GM12878 (cell line): ENCODE results near the gene ATXN7L1. TPM values are rescaled to one million over a fixed set of nuclear protein-coding genes. Genes with fewer than 3 reads are reported as not detected.
"Not testable (repeated sequence)": the region's sequence is repeated elsewhere in the genome, so short reads cannot be mapped to it uniquely, and the experiment has no call there.

Source experiments
- ATAC-seq: fragments of 200-7000 bp; cut with Tn5 transposase; 3 replicates; pipeline ENCODE4 v1.9.1; 2020; ENCODE audit warnings: mild to moderate bottlenecking, moderate library complexity
- BruUV-seq: library from RNA; stranded (reverse); fragments of 400-500 nt; replicated peaks from 2 replicates; lab custom pipeline; 2021; lab: Mats Ljungman, UMichigan
- CTCF ChIA-PET: fragments of 300-600 bp; sonication (Branson Sonifier 250); formaldehyde crosslinking; extraction: SDS; loops from one replicate; lab custom pipeline; 2021; ENCODE audit warnings: inconsistent platforms; lab: Yijun Ruan, JAX
- POLR2A ChIA-PET: fragments of 350-600 bp; formaldehyde crosslinking; extraction: SDS; loops from one replicate; lab custom pipeline; 2021; ENCODE audit warnings: inconsistent platforms; lab: Charles Lee
- RAD21 ChIA-PET: fragments of 300-600 bp; sonication (Branson Sonifier 250); formaldehyde crosslinking; loops from one replicate; lab custom pipeline; 2023; ENCODE audit warnings: antibody characterized with exemption; ENCODE audit not compliant: unreplicated experiment; lab: Charles Lee
- SMC1A ChIA-PET: fragments of 300-600 bp; sonication (Branson Sonifier 250); formaldehyde crosslinking; loops from one replicate; lab custom pipeline; 2023; ENCODE audit not compliant: unreplicated experiment, uncharacterized antibody; lab: Charles Lee
- DNase-seq: peaks from one replicate; pipeline ENCODE4 v3.0.0-alpha.2; 2011; ENCODE audit warnings: low read depth, low spot score
- FAIRE-seq: peaks from 3 replicates; lab custom pipeline; 2011; peaks lifted over from hg19 to GRCh38; lab: Jason Lieb, UNC
- H2AFZ ChIP-seq: 2 replicates; pipeline ENCODE4 v1.6.0; 2011; ENCODE audit warnings: low read depth, low read length, control low read depth; ENCODE audit not compliant: control insufficient read depth
- H3K27ac ChIP-seq: 2 replicates; pipeline ENCODE4 v1.5.1; 2011; ENCODE audit warnings: control low read depth; ENCODE audit not compliant: control insufficient read depth, insufficient read depth
- H3K27me3 ChIP-seq, 2 experiments: replicated peaks in 1 of 2; 2 replicates each; pipeline versions ENCODE4 v1.6.0 to v1.6.1; 2011; ENCODE audit warnings: low read length in 1 of 2; ENCODE audit not compliant: control insufficient read depth in 2 of 2, insufficient read depth in 2 of 2
- H3K36me3 ChIP-seq, 2 experiments: 2 replicates each; pipeline ENCODE4 v1.5.1; 2011; ENCODE audit warnings: low read length in 1 of 2; ENCODE audit not compliant: control insufficient read depth in 2 of 2, insufficient read depth in 2 of 2
- H3K4me1 ChIP-seq: 2 replicates; pipeline ENCODE4 v1.6.1; 2011; ENCODE audit warnings: mild to moderate bottlenecking, low read length, moderate library complexity, mixed read lengths; ENCODE audit not compliant: control insufficient read depth, insufficient read depth
- H3K4me2 ChIP-seq: 2 replicates; pipeline ENCODE4 v1.6.0; 2011; ENCODE audit warnings: control low read depth; ENCODE audit not compliant: control insufficient read depth, insufficient read depth
- H3K4me3 ChIP-seq: fragments of 200-600 bp; sonication (generic); 2 replicates; pipeline ENCODE4 v1.5.1; 2016
- H3K79me2 ChIP-seq: 2 replicates; pipeline ENCODE4 v1.6.0; 2011; ENCODE audit warnings: low read length; ENCODE audit not compliant: control insufficient read depth, insufficient read depth
- H3K9ac ChIP-seq: 2 replicates; pipeline ENCODE4 v1.8.0; 2011; ENCODE audit warnings: low read length, control low read depth, mixed read lengths; ENCODE audit not compliant: control insufficient read depth, insufficient read depth
- H3K9me3 ChIP-seq: replicated peaks from 3 replicates; pipeline ENCODE4 v1.5.1; 2011; ENCODE audit warnings: mild to moderate bottlenecking, low read length; ENCODE audit not compliant: control insufficient read depth, insufficient read depth
- H4K20me1 ChIP-seq: 2 replicates; pipeline ENCODE4 v1.6.0; 2011; ENCODE audit not compliant: control insufficient read depth, insufficient read depth
- HDGF ChIP-seq: fragments of 450-650 bp; IDR thresholded peaks from 2 replicates; pipeline ENCODE4 v1.6.1; 2016; ENCODE audit warnings: antibody characterized with exemption
- PML ChIP-seq: IDR thresholded peaks from 2 replicates; pipeline ENCODE4 v1.6.1; 2012; ENCODE audit warnings: low read length, inconsistent platforms
- RBBP5 ChIP-seq: fragments of 200-600 bp; sonication (generic); conservative IDR thresholded peaks from 2 replicates; pipeline ENCODE4 v1.6.1; 2016
- RCOR1 ChIP-seq: conservative IDR thresholded peaks from 2 replicates; pipeline ENCODE4 v1.6.1; 2012; ENCODE audit warnings: low read depth, low read length, improper control_type of control experiment
- RELA ChIP-seq: fragments of 450-650 bp; IDR thresholded peaks from 2 replicates; pipeline ENCODE4 v1.8.0; 2014; ENCODE audit warnings: borderline replicate concordance; ENCODE audit not compliant: partially characterized antibody
- SP1 ChIP-seq: IDR thresholded peaks from one replicate; pipeline ENCODE4 v1.6.1; 2011; ENCODE audit warnings: low read depth, low read length
- WGBS: methylation state at CpG from one replicate; pipeline ENCODE4 v1.1.6; 2016; ENCODE audit warnings: low lambda C conversion rate; ENCODE audit not compliant: insufficient replicate concordance, insufficient coverage; ENCODE audit errors: missing lambda C conversion rate; 5-methylcytosine and 5-hydroxymethylcytosine counted together
- in situ Hi-C: fragments of 300-500 bp; cut with MboI; formaldehyde crosslinking; loops from 9 replicates; pipeline ENCODE4 v1.14.3; 2018; ENCODE audit warnings: mixed read lengths
- intact Hi-C: fragments of 100-400 bp; cut with micrococcal nuclease; formaldehyde crosslinking; loops from one replicate; pipeline ENCODE4 v1.14.2; 2022; ENCODE audit not compliant: unreplicated experiment
- polyA plus RNA-seq, 11 experiments: library from polyadenylated mRNA; depleted of rRNA in 4 of 11; unstranded in 6 of 11; stranded (reverse) in 5 of 11; fragments of >200 nt; fragmentation: Nextera tagmentation in 4 of 11; fragmentation: Illumina TruSeq in 1 of 11; extraction: Ambion mirVana in 4 of 11; extraction: Trizol in 1 of 11; gene quantifications; 1 replicate in 1 of 11; 2 replicates in 10 of 11; pipeline versions ENCODE4 v1.2.1 to v1.2.3, GENCODE V29; 2011 to 2016; ENCODE audit warnings: inconsistent platforms in 2 of 11, missing spikeins in 2 of 11, low read depth in 1 of 11
- total RNA-seq, 4 experiments: library from RNA; depleted of rRNA in 3 of 4; stranded (reverse); fragments of >200 nt in 3 of 4; fragmentation: Illumina TruSeq in 1 of 4; extraction: Trizol in 1 of 4; gene quantifications; 2 replicates each; pipeline versions ENCODE4 v1.2.1 to v1.2.3, GENCODE V29; 2013 to 2021
- TF ChIP-seq, protein P1 (sequence below): IDR thresholded peaks from 2 replicates; pipeline ENCODE4 v1.6.1; 2011; ENCODE audit warnings: borderline replicate concordance, low read depth, mild to moderate bottlenecking, moderate library complexity, low read length; ENCODE audit not compliant: insufficient read depth, poor library complexity, severe bottlenecking
- TF ChIP-seq, protein P2 (sequence below): fragments of 450-650 bp; IDR thresholded peaks from 2 replicates; pipeline ENCODE4 v1.6.1; 2017; ENCODE audit warnings: low read depth, mild to moderate bottlenecking, moderate library complexity

ATXN7L1 gene
- total and polyA plus RNA-seq, 10 of the 15 experiments (the other 5 are each of a cell fraction or from before 2014, with no cell fraction given), result 0.40 to 2.9 (median 1.2) TPM

DNA sequence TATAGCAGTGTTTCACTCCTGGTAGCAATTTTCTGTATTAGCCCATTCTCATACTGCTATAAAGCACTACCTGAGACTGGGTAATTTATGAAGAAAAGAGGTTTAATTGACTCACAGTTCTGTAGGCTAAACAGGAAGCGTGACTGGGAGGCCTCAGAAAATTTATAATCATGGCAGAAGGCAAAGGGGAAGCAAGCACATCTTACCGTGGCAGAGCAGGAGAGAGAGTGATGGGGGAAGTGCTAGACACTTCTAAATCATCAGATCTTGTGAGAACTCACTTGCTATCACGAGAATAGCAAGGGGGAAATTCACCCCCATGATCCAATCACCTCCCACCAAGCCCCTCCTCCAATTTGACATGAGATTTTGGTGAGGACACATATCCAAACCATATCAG lies 163.5 kb downstream of the ATXN7L1 start (continued):
- TF ChIP-seq, protein P1, sequence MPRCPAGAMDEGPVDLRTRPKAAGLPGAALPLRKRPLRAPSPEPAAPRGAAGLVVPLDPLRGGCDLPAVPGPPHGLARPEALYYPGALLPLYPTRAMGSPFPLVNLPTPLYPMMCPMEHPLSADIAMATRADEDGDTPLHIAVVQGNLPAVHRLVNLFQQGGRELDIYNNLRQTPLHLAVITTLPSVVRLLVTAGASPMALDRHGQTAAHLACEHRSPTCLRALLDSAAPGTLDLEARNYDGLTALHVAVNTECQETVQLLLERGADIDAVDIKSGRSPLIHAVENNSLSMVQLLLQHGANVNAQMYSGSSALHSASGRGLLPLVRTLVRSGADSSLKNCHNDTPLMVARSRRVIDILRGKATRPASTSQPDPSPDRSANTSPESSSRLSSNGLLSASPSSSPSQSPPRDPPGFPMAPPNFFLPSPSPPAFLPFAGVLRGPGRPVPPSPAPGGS, result no peak
- TF ChIP-seq HDGF, result no peak

DNA sequence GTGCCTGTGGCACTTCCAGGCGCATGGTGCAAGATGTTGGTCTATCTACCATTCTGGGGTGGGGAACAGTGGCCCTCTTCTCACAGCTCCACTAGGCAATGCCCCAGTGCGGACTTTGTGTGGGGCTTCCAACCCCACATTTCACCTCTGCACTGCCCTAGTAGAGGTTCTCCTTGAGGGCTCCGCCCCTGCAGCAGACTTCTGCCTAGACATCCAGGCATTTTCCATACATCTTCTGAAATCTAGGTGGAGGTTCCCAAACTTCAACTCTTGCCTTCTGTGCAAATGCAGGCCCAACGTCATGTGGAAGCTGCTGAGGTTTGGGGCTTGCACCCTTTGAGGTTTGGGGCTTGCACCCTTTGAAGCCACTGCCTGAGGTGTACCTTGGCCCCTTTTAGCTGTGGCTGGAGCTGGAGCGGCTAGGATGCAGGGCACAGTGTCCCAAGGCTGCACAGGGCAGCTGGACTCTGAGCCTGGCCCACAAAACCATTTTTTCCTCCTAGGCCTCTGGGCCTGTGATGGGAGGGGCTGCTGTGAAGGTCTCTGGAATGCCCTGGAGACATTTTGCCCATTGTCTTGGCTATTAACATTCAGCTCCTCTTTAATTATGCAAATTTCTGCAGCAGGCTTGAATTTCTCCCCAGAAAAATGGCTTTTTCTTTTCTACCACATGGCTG lies 164.5 kb downstream of the ATXN7L1 start:
- H3K4me1 ChIP-seq, result no peaks in the 10 kb centered on the region
- ChIA-PET RAD21 (no interaction called here), SMC1A (no interaction called here), POLR2A (no interaction called here), CTCF (no interaction called here)
- H2AFZ ChIP-seq, result no peak overlapping the region
- peaks cover 11% of the 10 kb centered on the region for H3K9me3 ChIP-seq
- H3K9ac ChIP-seq, result no peak overlapping the region
- ATAC-seq, result no peak
- no peak for FAIRE-seq
- H3K79me2 ChIP-seq, result no peaks in the 10 kb centered on the region
- BruUV-seq, result no TSS peak
- H3K36me3 ChIP-seq, result no peaks in the 10 kb centered on the region
- no peaks in the 10 kb centered on the region for H4K20me1 ChIP-seq
- no peak overlapping the region for H3K4me3 ChIP-seq
- WGBS, result 65% methylated on average over 5 of the region's 5 CpGs
- H3K27me3 ChIP-seq, result no peaks in the 10 kb centered on the region
- TF ChIP-seq PML (no peak), RCOR1 (no peak), RELA (no peak), RBBP5 (no peak), SP1 (no peak)
- TF ChIP-seq, protein P2, sequence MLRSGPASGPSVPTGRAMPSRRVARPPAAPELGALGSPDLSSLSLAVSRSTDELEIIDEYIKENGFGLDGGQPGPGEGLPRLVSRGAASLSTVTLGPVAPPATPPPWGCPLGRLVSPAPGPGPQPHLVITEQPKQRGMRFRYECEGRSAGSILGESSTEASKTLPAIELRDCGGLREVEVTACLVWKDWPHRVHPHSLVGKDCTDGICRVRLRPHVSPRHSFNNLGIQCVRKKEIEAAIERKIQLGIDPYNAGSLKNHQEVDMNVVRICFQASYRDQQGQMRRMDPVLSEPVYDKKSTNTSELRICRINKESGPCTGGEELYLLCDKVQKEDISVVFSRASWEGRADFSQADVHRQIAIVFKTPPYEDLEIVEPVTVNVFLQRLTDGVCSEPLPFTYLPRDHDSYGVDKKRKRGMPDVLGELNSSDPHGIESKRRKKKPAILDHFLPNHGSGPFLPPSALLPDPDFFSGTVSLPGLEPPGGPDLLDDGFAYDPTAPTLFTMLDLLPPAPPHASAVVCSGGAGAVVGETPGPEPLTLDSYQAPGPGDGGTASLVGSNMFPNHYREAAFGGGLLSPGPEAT, result no peak
- DNase-seq, result no peak
- no peak overlapping the region for H3K4me2 ChIP-seq
- in situ Hi-C loops, result no loop called here
- intact Hi-C loops, result no loop called here
- H3K27ac ChIP-seq, result no peak overlapping the region

DNA sequence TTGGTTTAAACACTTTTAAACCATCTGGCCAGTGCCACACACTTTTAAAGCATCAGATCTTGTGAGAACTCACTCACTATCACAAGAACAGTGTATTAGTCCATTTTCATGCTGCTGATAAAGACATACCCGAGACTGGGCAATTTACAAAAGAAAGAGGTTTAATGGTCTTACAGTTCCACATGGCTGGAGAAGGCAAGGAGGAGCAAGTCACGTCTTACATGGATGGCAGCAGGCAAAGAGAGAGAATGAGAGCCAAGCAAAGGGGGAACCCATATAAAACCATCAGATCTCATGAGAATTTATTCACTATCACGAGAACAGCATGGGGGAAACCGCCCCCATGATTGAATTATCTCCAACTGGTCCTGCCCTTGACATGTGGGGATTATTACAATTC lies 165.7 kb downstream of the ATXN7L1 start:
- H2AFZ ChIP-seq, DNase-seq, H3K4me2 ChIP-seq, intact Hi-C loops, RAD21 ChIA-PET, H3K9ac ChIP-seq, BruUV-seq, SMC1A ChIA-PET, CTCF ChIA-PET, H3K79me2 ChIP-seq, in situ Hi-C loops, H3K36me3 ChIP-seq, H3K4me3 ChIP-seq, H3K27ac ChIP-seq, FAIRE-seq, H4K20me1 ChIP-seq, POLR2A ChIA-PET, H3K4me1 ChIP-seq, ATAC-seq, H3K27me3 ChIP-seq: not testable (repeated sequence)
- WGBS, result 16% methylated on average over 4 of the region's 4 CpGs
- peaks cover 11% of the 10 kb centered on the region for H3K9me3 ChIP-seq
